ENCODE results near the gene TMPRSS11B. TPM values are rescaled to one million over a fixed set of nuclear protein-coding genes. Genes with fewer than 3 reads are reported as not detected.

Gene TMPRSS11B
- total RNA-seq, 1 donor from 2014 or later, result not detected

DNA sequence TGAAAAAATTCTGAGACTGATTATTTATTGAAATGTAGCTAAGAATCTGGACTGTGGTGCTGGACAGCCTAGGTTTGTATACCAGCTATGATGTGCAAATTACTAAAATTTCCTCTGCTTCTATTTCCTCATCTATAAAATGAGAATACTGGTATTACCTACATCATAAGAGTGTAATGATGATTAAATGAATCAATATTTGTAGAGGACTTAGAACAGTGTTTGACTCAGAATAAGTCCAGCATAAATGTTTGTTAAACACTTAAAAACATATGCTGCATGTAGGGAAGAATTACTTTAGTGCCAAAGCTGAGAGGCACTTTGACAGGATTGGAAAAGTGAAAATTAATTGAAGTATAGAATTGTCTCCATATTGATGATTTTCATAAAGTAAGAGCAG is 60.6 kb downstream of the TMPRSS11B start:
- DNase-seq (ENCODE audit: low spot score, unreplicated experiment), result no peak
- Mint-ChIP-seq H3K27ac (no peak overlapping the region), H3K36me3 (ENCODE audit: insufficient read depth) (no peaks in the 10 kb centered on the region), H3K9me3 (ENCODE audit: low read depth) (no peaks in the 10 kb centered on the region), H3K27me3 (no peaks in the 10 kb centered on the region), H3K4me1 (ENCODE audit: low read depth) (no peaks in the 10 kb centered on the region), H3K4me3 (ENCODE audit: low read depth) (no peak overlapping the region)
- TF ChIP-seq, protein P1, sequence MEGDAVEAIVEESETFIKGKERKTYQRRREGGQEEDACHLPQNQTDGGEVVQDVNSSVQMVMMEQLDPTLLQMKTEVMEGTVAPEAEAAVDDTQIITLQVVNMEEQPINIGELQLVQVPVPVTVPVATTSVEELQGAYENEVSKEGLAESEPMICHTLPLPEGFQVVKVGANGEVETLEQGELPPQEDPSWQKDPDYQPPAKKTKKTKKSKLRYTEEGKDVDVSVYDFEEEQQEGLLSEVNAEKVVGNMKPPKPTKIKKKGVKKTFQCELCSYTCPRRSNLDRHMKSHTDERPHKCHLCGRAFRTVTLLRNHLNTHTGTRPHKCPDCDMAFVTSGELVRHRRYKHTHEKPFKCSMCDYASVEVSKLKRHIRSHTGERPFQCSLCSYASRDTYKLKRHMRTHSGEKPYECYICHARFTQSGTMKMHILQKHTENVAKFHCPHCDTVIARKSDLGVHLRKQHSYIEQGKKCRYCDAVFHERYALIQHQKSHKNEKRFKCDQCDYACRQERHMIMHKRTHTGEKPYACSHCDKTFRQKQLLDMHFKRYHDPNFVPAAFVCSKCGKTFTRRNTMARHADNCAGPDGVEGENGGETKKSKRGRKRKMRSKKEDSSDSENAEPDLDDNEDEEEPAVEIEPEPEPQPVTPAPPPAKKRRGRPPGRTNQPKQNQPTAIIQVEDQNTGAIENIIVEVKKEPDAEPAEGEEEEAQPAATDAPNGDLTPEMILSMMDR (IDR thresholded peaks at IDR 0.05; ENCODE audit: unreplicated experiment), result no peak

DNA sequence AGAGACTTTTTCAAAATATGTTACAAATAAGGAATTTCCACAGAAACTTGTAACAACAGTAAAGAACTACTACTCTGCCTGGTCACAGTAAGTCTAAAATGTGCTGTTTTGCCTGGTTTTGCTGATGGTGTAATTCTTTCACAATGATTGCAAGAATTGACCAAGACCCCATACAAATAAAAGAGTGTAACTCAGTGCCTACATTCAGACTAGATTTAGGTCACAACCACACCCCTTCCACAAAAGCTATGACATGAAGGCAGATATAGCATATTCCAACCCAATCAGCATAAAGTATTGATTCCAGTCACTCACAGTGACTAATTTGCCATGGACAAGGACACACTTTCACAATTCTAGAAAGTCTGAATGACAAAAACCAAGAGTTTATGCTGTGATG is 62.1 kb downstream of the TMPRSS11B start:
- H3K27me3 Mint-ChIP-seq, result no peaks in the 10 kb centered on the region
- TF ChIP-seq, protein P1 (IDR thresholded peaks at IDR 0.05; ENCODE audit: unreplicated experiment), result no peak
- no peaks in the 10 kb centered on the region for H3K36me3 Mint-ChIP-seq (ENCODE audit: insufficient read depth)
- H3K4me1 Mint-ChIP-seq (ENCODE audit: low read depth), result no peaks in the 10 kb centered on the region
- H3K9me3 Mint-ChIP-seq (ENCODE audit: low read depth), result no peaks in the 10 kb centered on the region
- no peak overlapping the region for H3K27ac Mint-ChIP-seq
- no peak overlapping the region for H3K4me3 Mint-ChIP-seq (ENCODE audit: low read depth)
- no peak for DNase-seq (ENCODE audit: low spot score, unreplicated experiment)

DNA sequence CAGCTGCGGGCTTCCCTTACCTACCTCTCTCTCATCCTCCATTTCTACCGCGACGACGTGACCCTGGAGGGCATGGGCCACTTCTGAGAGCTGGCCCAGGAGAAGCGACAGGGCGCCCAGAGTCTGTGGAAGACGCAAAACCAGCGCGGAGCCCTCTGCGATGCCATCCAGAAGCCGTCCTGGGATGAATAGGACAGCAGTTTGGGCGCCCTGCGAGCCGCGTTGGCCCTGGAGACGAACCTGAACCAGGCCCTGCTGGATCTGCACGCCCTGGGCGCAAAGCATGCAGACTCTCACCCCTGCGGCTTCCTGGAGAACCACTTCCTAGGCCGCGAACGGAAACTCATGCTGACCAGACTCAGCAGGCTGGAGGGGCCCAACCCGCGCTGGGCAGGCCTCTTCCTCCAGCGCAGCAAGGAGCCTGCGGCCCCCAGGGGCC is 63.1 kb downstream of the TMPRSS11B start:
- H3K4me1 Mint-ChIP-seq (ENCODE audit: low read depth), result no peaks in the 10 kb centered on the region
- H3K4me3 Mint-ChIP-seq (ENCODE audit: low read depth), result no peak overlapping the region
- no peaks in the 10 kb centered on the region for H3K27me3 Mint-ChIP-seq
- TF ChIP-seq, protein P1 (IDR thresholded peaks at IDR 0.05; ENCODE audit: unreplicated experiment), result no peak
- no peak overlapping the region for H3K27ac Mint-ChIP-seq
- no peak for DNase-seq (ENCODE audit: low spot score, unreplicated experiment)
- no peaks in the 10 kb centered on the region for H3K36me3 Mint-ChIP-seq (ENCODE audit: insufficient read depth)
- no peaks in the 10 kb centered on the region for H3K9me3 Mint-ChIP-seq (ENCODE audit: low read depth)

DNA sequence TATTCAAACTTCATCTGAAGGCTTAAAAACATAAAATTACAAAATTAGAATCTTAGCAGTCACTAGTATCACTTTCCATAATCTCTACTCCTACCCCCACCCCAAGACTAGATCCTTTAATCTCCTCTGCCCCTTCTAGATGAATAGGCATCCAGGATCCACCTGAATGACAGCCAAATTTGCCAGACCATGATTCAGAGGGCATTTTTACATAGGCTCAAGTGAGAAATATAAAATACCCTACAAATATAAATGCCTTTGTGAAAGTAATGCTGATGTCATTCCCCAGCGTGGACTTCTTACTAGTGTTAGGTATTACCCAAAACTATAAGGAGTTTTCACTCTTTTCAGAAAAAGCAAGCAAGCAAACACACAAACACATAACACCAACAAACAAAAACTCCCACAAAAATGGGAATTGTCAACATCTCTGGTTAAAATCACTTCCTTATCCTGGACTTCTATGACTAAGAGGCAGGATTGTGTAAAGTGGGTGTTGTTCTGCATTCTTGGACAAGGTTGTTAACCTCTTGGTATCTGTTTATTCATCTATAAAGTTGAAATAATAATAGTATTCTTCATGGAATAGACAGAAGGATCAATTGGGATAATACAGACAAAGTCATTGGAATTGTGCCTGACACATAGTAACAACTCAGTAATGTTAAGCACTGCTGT is 64.5 kb downstream of the TMPRSS11B start:
- Mint-ChIP-seq H3K36me3 (ENCODE audit: insufficient read depth) (no peaks in the 10 kb centered on the region), H3K4me1 (ENCODE audit: low read depth) (peaks cover 1% of the 10 kb centered on the region), H3K9me3 (ENCODE audit: low read depth) (no peaks in the 10 kb centered on the region), H3K4me3 (ENCODE audit: low read depth) (no peak overlapping the region), H3K27ac (no peak overlapping the region), H3K27me3 (no peaks in the 10 kb centered on the region)
- no peak for DNase-seq (ENCODE audit: low spot score, unreplicated experiment)
- TF ChIP-seq, protein P1 (IDR thresholded peaks at IDR 0.05; ENCODE audit: unreplicated experiment), result no peak

DNA sequence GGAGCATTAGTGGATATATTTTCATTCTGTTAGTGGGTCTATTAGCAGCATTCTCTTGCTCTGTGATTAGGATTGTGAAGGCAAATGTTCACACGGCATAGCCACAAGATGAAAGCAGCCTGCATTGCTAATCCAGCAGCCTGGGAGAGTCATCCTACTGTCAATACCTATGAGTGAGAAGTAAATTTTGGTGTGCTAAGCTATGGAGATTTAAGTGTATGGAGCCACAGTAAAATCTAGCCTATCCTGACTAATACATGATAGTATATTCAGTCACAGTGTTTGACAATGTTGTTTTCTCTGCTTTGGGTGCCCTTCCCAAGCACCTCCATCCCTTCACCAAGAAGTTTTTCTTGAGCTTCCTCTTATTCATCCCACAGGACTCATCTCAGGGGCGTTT is 68.6 kb downstream of the TMPRSS11B start:
- Mint-ChIP-seq H3K9me3 (ENCODE audit: low read depth) (peaks cover 10% of the 10 kb centered on the region), H3K27me3 (no peaks in the 10 kb centered on the region), H3K36me3 (ENCODE audit: insufficient read depth) (no peaks in the 10 kb centered on the region), H3K4me3 (ENCODE audit: low read depth) (no peak overlapping the region), H3K27ac (no peak overlapping the region), H3K4me1 (ENCODE audit: low read depth) (peaks cover 1% of the 10 kb centered on the region)
- TF ChIP-seq, protein P1 (IDR thresholded peaks at IDR 0.05; ENCODE audit: unreplicated experiment), result no peak
- no peak for DNase-seq (ENCODE audit: low spot score, unreplicated experiment)

Other genes starting within 250 kb of the TMPRSS11B start
- gene TMPRSS11F, start 115.8 kb downstream of the TMPRSS11B start, total RNA-seq, result not detected in 2 replicates
- gene YTHDC1, start 104.4 kb upstream of the TMPRSS11B start, total RNA-seq, result 162 and 188 TPM in 2 replicates
- 0.12 and 0.13 TPM in 2 replicates for gene TMPRSS11E, start 201.8 kb upstream of the TMPRSS11B start, total RNA-seq

All from progenitor cell of endocrine pancreas (in vitro differentiated cells).